Right cardiac atrium (tissue), 5 donors: ENCODE results near the gene NDUFA1. TPM values are rescaled to one million over a fixed set of nuclear protein-coding genes. Genes with fewer than 3 reads are reported as not detected.
A peak's percentile ranks its signal among the peaks of the same experiment; 100 is the strongest.
"Not testable (repeated sequence)": the region's sequence is repeated elsewhere in the genome, so short reads cannot be mapped to it uniquely, and the experiment has no call there.

Experiments
- ATAC-seq, 2 donors: fragments of 200-7000 bp; cut with Tn5 transposase; one replicate each; pipeline versions ENCODE4 v1.8.0 to v1.9.1; 2020; ENCODE audit warnings: moderate library complexity in 2 of 2, mild to moderate bottlenecking in 1 of 2
- DNase-seq, 3 donors: peaks; one replicate each; pipeline ENCODE4 v3.0.0-alpha.2; 2020
- H3K27ac ChIP-seq: one replicate; pipeline ENCODE4 v1.5.1; 2013; ENCODE audit warnings: mild to moderate bottlenecking, low read length, control low read depth, moderate library complexity
- H3K27me3 ChIP-seq: one replicate; pipeline ENCODE4 v1.6.1; 2013; ENCODE audit not compliant: control insufficient read depth, insufficient read depth
- H3K4me1 ChIP-seq: one replicate; pipeline ENCODE4 v1.6.1; 2013; ENCODE audit warnings: low read length; ENCODE audit not compliant: control insufficient read depth, insufficient read depth
- H3K4me3 ChIP-seq: one replicate; pipeline ENCODE4 v1.5.1; 2013; ENCODE audit warnings: low read length, control low read depth
- H3K9me3 ChIP-seq: one replicate; pipeline ENCODE4 v1.6.1; 2013; ENCODE audit warnings: low read length; ENCODE audit not compliant: control insufficient read depth
- WGBS: extraction: QIAGEN DNeasy Blood & Tissue Kit; methylation state at CpG from one replicate; pipeline ENCODE4 v1.1.7; 2013; 5-methylcytosine and 5-hydroxymethylcytosine counted together
- intact Hi-C, 4 donors: fragments of 100-400 bp; cut with DNase I; formaldehyde crosslinking; loops; one replicate each; pipeline versions ENCODE4 v1.11.0 to v1.14.0; 2022 to 2023
- long read RNA-seq, 4 donors: library from polyadenylated mRNA; unstranded; transcript quantifications; one replicate each; pipeline ENCODE4 v2.0.0, GENCODE V29; 2020 to 2021
- polyA plus RNA-seq: library from polyadenylated mRNA; stranded (reverse); fragments of 200-250 nt; gene quantifications from one replicate; pipeline ENCODE4 v1.2.3, GENCODE V29; 2013
- total RNA-seq, 4 donors: library from RNA; stranded (reverse); fragmentation: NEBNext Ultra II Directional; extraction: Animal tissue kit (Norgen Biotek cat#: 25700); gene quantifications; one replicate each; pipeline ENCODE4 v1.2.1, GENCODE V29; 2021
- donor health status: healthy with polysubstance abuse.
- donor health status: DM: no; HTN: yes; CAD: no.
- donor health status: DM: no; HTN: no; CAD: no.
- donor health status: DM: no; HTN: yes; CAD: no; lungs with severe emphysema.
- donor health status: DM: yes; HTN: yes; CAD: no.

The NDUFA1 gene
- 100 to 1,000 TPM; 348 to 454 (median 365) TPM for total RNA-seq
- 846 TPM for polyA plus RNA-seq
- long read RNA-seq, donor 1, transcript NDUFA1-201 (3 exons, 766 nt) = major isoform, 216 of 340 reads
- long read RNA-seq, donor 1, partial matches to known transcripts = 119 of 340 reads
- long read RNA-seq, donor 1, other reads (novel, unspliced or antisense) = 5 of 340 reads
- long read RNA-seq, donor 2, transcript NDUFA1-201 (3 exons, 766 nt) = major isoform, 274 of 420 reads
- long read RNA-seq, donor 2, partial matches to known transcripts = 145 of 420 reads
- long read RNA-seq, donor 2, other reads (novel, unspliced or antisense) = 1 of 420 reads
- long read RNA-seq, donor 3, transcript NDUFA1-201 (3 exons, 766 nt) = major isoform, 61 of 129 reads
- long read RNA-seq, donor 3, partial matches to known transcripts = 68 of 129 reads
- long read RNA-seq, donor 3, other reads (novel, unspliced or antisense) = 0 of 129 reads
- long read RNA-seq, donor 4, transcript NDUFA1-201 (3 exons, 766 nt) = major isoform, 158 of 249 reads
- long read RNA-seq, donor 4, partial matches to known transcripts = 89 of 249 reads
- long read RNA-seq, donor 4, other reads (novel, unspliced or antisense) = 2 of 249 reads

GRCh38 chrX:119871599-119872395, at the start of gene NDUFA1, which contains the start of gene RNF113A:
Gene NDUFA1, plus strand, starts transcription at chrX:119871832. Its CDS starts 80 bp downstream, at chrX:119871912.
Gene RNF113A, minus strand, starts transcription at chrX:119871733. Its CDS starts 120 bp downstream, at chrX:119871613.
- Histone ChIP-seq H3K4me1 (no peaks in the 10 kb centered on the region), H3K27ac (peak within 1 kb of the TSS; percentile 99), H3K4me3 (peak within 1 kb of the TSS; percentile 69), H3K27me3 (no peaks in the 10 kb centered on the region), H3K9me3 (no peaks in the 10 kb centered on the region)
- intact Hi-C loops = no loop called here
- under 1% methylated on average over 62 of the region's 62 CpGs for WGBS
- DNase-seq (peak; percentile 84 to 93 (median 93)), ATAC-seq (peak; percentile 99)

- H3K27ac ChIP-seq, H3K9me3 ChIP-seq, H3K27me3 ChIP-seq, H3K4me1 ChIP-seq, ATAC-seq, intact Hi-C loops, DNase-seq, H3K4me3 ChIP-seq: not testable (repeated sequence)
- 85% methylated on average over 2 of the region's 5 CpGs for WGBS
These were observed 47.4 kb upstream of the NDUFA1 start for GRCh38 chrX:119824221-119824620.

- no peaks in the 10 kb centered on the region for H3K27me3 ChIP-seq
- no peaks in the 10 kb centered on the region for H3K4me1 ChIP-seq
- 65% methylated on average over 7 of the region's 7 CpGs for WGBS
- H3K4me3 ChIP-seq = no peak overlapping the region
- intact Hi-C loops = no loop called here
- peak in 1 of 2 donors; percentile 37 for ATAC-seq
- no peaks in the 10 kb centered on the region for H3K9me3 ChIP-seq
- H3K27ac ChIP-seq = no peak overlapping the region
- DNase-seq = no peak
These were observed 45.2 kb upstream of the NDUFA1 start for GRCh38 chrX:119826399-119826959.

- 96% methylated on average over 5 of the region's 5 CpGs for WGBS
- H3K9me3 ChIP-seq = no peaks in the 10 kb centered on the region
- H3K27me3 ChIP-seq = no peaks in the 10 kb centered on the region
- intact Hi-C loops = no loop called here
- ATAC-seq (no peak), DNase-seq (no peak)
- no peak overlapping the region for H3K27ac ChIP-seq
- no peak overlapping the region for H3K4me3 ChIP-seq
- no peaks in the 10 kb centered on the region for H3K4me1 ChIP-seq
These were observed 43.2 kb upstream of the NDUFA1 start for GRCh38 chrX:119828446-119828845.

GRCh38 chrX:119833905-119834304, 37.7 kb upstream of the NDUFA1 start:
- intact Hi-C loops = no loop called here
- Histone ChIP-seq H3K27me3 (no peaks in the 10 kb centered on the region), H3K4me3 (no peak overlapping the region), H3K4me1 (no peaks in the 10 kb centered on the region), H3K9me3 (no peaks in the 10 kb centered on the region), H3K27ac (no peak overlapping the region)
- ATAC-seq (no peak), DNase-seq (no peak)
- 87% methylated on average over 3 of the region's 3 CpGs for WGBS

GRCh38 chrX:119852382-119853353, 19.0 kb upstream of the NDUFA1 start, which contains the start of gene UPF3B:
Gene UPF3B, minus strand, starts transcription at chrX:119852963. Its CDS starts 35 bp downstream, at chrX:119852928.
- peak within 1 kb of the TSS; percentile 97 for H3K27ac ChIP-seq
- no peaks in the 10 kb centered on the region for H3K27me3 ChIP-seq
- H3K9me3 ChIP-seq = no peaks in the 10 kb centered on the region
- H3K4me3 ChIP-seq = peak within 1 kb of the TSS; percentile 70
- WGBS = under 1% methylated on average over 54 of the region's 54 CpGs
- peak; percentile 99 to 100 for ATAC-seq
- intact Hi-C loops = no loop called here
- peak; percentile 96 to 97 (median 97) for DNase-seq
- no peaks in the 10 kb centered on the region for H3K4me1 ChIP-seq

GRCh38 chrX:119853444-119853843, 18.2 kb upstream of the NDUFA1 start:
- Histone ChIP-seq H3K27me3 (no peaks in the 10 kb centered on the region), H3K4me1 (no peaks in the 10 kb centered on the region), H3K27ac (peak overlapping the region; percentile 37), H3K4me3 (peak overlapping the region; percentile 70), H3K9me3 (no peaks in the 10 kb centered on the region)
- 14% methylated on average over 10 of the region's 10 CpGs for WGBS
- intact Hi-C loops = no loop called here
- DNase-seq = no peak
- no peak for ATAC-seq

GRCh38 chrX:119870626-119871131, 953 bp upstream of the NDUFA1 start:
- Histone ChIP-seq H3K27me3 (no peaks in the 10 kb centered on the region), H3K9me3 (no peaks in the 10 kb centered on the region), H3K4me3 (peak overlapping the region; percentile 67), H3K27ac (peak overlapping the region; percentile 99), H3K4me1 (no peaks in the 10 kb centered on the region)
- intact Hi-C loops = no loop called here
- under 1% methylated on average over 25 of the region's 25 CpGs for WGBS
- DNase-seq (no peak), ATAC-seq (peak; percentile 42 to 44)

- H3K4me3 ChIP-seq = peak overlapping the region; percentile 67
- peak in 1 of 3 donors; percentile 53 for DNase-seq
- H3K4me1 ChIP-seq = no peaks in the 10 kb centered on the region
- H3K27ac ChIP-seq = peak overlapping the region; percentile 99
- under 1% methylated on average over 26 of the region's 26 CpGs for WGBS
- H3K9me3 ChIP-seq = no peaks in the 10 kb centered on the region
- ATAC-seq = peak; percentile 42 to 53
- intact Hi-C loops = no loop called here
- H3K27me3 ChIP-seq = no peaks in the 10 kb centered on the region
These were observed 410 bp upstream of the NDUFA1 start for GRCh38 chrX:119871245-119871598.

GRCh38 chrX:119878740-119879139, 7.1 kb downstream of the NDUFA1 start:
- intact Hi-C loops = no loop called here
- Histone ChIP-seq H3K9me3 (no peaks in the 10 kb centered on the region), H3K27me3 (no peaks in the 10 kb centered on the region), H3K27ac (no peak overlapping the region), H3K4me1 (no peaks in the 10 kb centered on the region), H3K4me3 (no peak overlapping the region)
- no peak for DNase-seq
- ATAC-seq = no peak
- WGBS = 72% methylated on average over 2 of the region's 2 CpGs
